Endothelial cell (in vitro differentiated cells): ENCODE measurements around the gene PIP4K2C. TPM values are rescaled to one million over a fixed set of nuclear protein-coding genes. Genes with fewer than 3 reads are reported as not detected.

Experiments used
- DNase-seq: peaks from one replicate; pipeline ENCODE4 v3.0.0; 2021; ENCODE audit warnings: low spot score
- H3K27ac Mint-ChIP-seq: one replicate; pipeline ENCODE4 v1.8.0; 2021; ENCODE audit warnings: mixed read lengths, inconsistent platforms; ENCODE audit not compliant: unreplicated experiment
- H3K27me3 Mint-ChIP-seq: one replicate; pipeline ENCODE4 v1.8.0; 2021; ENCODE audit warnings: mild to moderate bottlenecking, moderate library complexity, mixed read lengths, inconsistent platforms; ENCODE audit not compliant: unreplicated experiment
- H3K36me3 Mint-ChIP-seq: one replicate; pipeline ENCODE4 v1.8.0; 2021; ENCODE audit warnings: mild to moderate bottlenecking, low read depth, mixed read lengths, inconsistent platforms; ENCODE audit not compliant: unreplicated experiment
- H3K4me1 Mint-ChIP-seq: one replicate; pipeline ENCODE4 v1.8.0; 2021; ENCODE audit warnings: mild to moderate bottlenecking, mixed read lengths, inconsistent platforms; ENCODE audit not compliant: unreplicated experiment
- H3K4me3 Mint-ChIP-seq: one replicate; pipeline ENCODE4 v1.8.0; 2021; ENCODE audit warnings: mild to moderate bottlenecking, mixed read lengths, inconsistent platforms; ENCODE audit not compliant: unreplicated experiment
- H3K9me3 Mint-ChIP-seq: one replicate; pipeline ENCODE4 v1.8.0; 2021; ENCODE audit warnings: mixed read lengths, inconsistent platforms; ENCODE audit not compliant: unreplicated experiment
- CTCF ChIP-seq: fragments of 200-600 bp; sonication (generic); IDR thresholded peaks from one replicate; pipeline ENCODE4 v1.5.0; 2021; ENCODE audit warnings: antibody characterized with exemption; ENCODE audit not compliant: unreplicated experiment
- total RNA-seq: library from RNA; stranded (reverse); fragmentation: NEBNext Ultra II Directional; extraction: Animal tissue kit (Norgen Biotek cat#: 25700); gene quantifications from one replicate; pipeline ENCODE4 v1.2.1, GENCODE V29; 2021; ENCODE audit not compliant: unreplicated experiment

Gene PIP4K2C
- total RNA-seq, 1 donor from 2014 or later, result 18.5 TPM

- H3K9me3 Mint-ChIP-seq, result no peaks in the 10 kb centered on the region
- H3K4me1 Mint-ChIP-seq, result peaks cover 20% of the 10 kb centered on the region
- H3K27ac Mint-ChIP-seq, result no peak overlapping the region
- H3K27me3 Mint-ChIP-seq, result peaks cover 12% of the 10 kb centered on the region
- peak overlapping the region; percentile 37 for H3K4me3 Mint-ChIP-seq
- peaks cover 47% of the 10 kb centered on the region for H3K36me3 Mint-ChIP-seq
- no peak for DNase-seq
- TF ChIP-seq CTCF, result no peak
Observed at GRCh38 chr12:57602544-57602943, 11.6 kb downstream of the PIP4K2C start.

DNA sequence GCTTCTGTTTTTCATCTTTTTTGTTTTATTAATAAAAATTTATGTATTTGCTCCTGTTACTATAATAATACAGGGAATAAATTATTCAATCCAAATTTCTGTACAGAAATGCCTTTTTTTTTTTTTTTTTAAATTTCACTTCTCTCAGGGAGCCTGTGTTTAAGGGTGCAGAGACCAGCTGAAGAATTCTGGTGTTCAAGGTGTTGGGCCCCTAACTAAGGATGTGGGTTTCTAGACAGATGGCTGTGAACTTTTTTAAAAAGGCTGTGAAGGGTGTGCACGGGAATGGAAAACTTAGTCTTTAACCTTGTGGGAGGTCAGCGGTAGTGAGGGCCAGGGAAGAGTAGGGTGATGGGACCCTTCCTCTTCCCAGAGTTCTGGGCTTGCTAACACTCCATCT, 12.3 kb downstream of the PIP4K2C start:
- no peak for DNase-seq
- Mint-ChIP-seq H3K36me3 (peaks cover 49% of the 10 kb centered on the region), H3K9me3 (no peaks in the 10 kb centered on the region), H3K4me1 (peaks cover 20% of the 10 kb centered on the region), H3K4me3 (no peak overlapping the region), H3K27ac (no peak overlapping the region), H3K27me3 (peaks cover 13% of the 10 kb centered on the region)
- TF ChIP-seq CTCF, result no peak

GRCh38 chr12:57603815-57604453, 12.9 kb downstream of the PIP4K2C start:
- H3K36me3 Mint-ChIP-seq, result peaks cover 44% of the 10 kb centered on the region
- no peak for DNase-seq

DNA sequence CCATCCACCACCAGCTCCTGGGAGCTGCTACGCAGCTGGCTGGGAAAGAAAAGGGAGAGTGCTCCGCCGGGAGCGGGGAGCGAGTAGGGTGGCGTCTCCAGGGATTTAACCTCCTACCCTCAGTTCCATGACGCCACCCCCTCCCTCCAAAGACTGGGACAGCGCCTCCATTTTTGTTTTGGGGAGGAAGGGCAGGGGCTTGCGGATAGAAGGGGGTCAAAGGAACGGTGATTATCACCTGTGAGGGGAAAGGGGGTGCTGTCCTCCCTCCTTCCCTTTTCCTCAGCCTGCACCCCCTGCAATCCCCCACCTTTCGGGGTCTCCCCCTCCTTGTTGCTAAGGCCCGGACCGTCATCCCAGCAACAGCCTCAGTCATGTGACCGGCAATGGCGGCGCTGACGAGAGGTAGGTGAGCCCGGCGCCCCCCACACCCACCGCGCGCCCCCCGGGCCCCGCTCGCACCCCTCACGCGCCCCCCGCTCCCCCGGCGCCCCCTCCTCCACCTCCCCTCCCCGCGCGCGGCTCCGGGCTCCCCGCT, 13.5 kb downstream of the PIP4K2C start, which contains the start of gene DTX3:
TSS of gene DTX3 (plus strand) at position 371 of the 538 bp plus-strand sequence. CDS start 1,694 bp downstream, outside the sequence.
- TF ChIP-seq CTCF, result no peak
- H3K4me3 Mint-ChIP-seq, result peak within 1 kb of the TSS; percentile 93
- no peaks in the 10 kb centered on the region for H3K9me3 Mint-ChIP-seq
- H3K27me3 Mint-ChIP-seq, result peaks cover 14% of the 10 kb centered on the region
- peaks cover 20% of the 10 kb centered on the region for H3K4me1 Mint-ChIP-seq
- peak within 1 kb of the TSS; percentile 89 for H3K27ac Mint-ChIP-seq
- DNase-seq, result no peak
- H3K36me3 Mint-ChIP-seq, result peaks cover 38% of the 10 kb centered on the region

More at GRCh38 chr12:57603815-57604453, 12.9 kb downstream of the PIP4K2C start:
- peak overlapping the region; percentile 84 for H3K4me3 Mint-ChIP-seq
- no peak for TF ChIP-seq CTCF
- peaks cover 13% of the 10 kb centered on the region for H3K27me3 Mint-ChIP-seq
- H3K4me1 Mint-ChIP-seq, result peaks cover 20% of the 10 kb centered on the region
- no peaks in the 10 kb centered on the region for H3K9me3 Mint-ChIP-seq
- peak overlapping the region; percentile 89 for H3K27ac Mint-ChIP-seq
